ENCODE measurements around the gene KIF19. TPM values are rescaled to one million over a fixed set of nuclear protein-coding genes. Genes with fewer than 3 reads are reported as not detected.
A peak's percentile ranks its signal among the peaks of the same experiment; 100 is the strongest.

Gene KIF19
- total and polyA plus RNA-seq, 2 of the 8 experiments (the other 6 are each of a cell fraction or from before 2014, with no cell fraction given), result 0.52 to 0.77 TPM

GRCh38 chr17:74351552-74352210 is 25.7 kb downstream of the KIF19 start:
- H3K9ac ChIP-seq (replicated peaks in 1 of 4; ENCODE audit: extremely low read depth in 1 of 4, low read depth in 3 of 4, low read length in 3 of 4), result no peak overlapping the region; a peak in 1 of 7 replicates
- H3K27ac ChIP-seq (ENCODE audit: low read depth, low read length), result no peak overlapping the region
- DNase-seq (ENCODE audit: low read depth in 1 of 2, low spot score in 2 of 2) (no peak), FAIRE-seq (no peak)
- no peak overlapping the region for H2BK120ac ChIP-seq (replicated peaks; ENCODE audit: low read depth, low read length)
- 0 out of 8 replicates have a peak, but pooled peaks cover 0 to 2% (median 0%) of the 10 kb centered on the region in 4 experiments for H3K36me3 ChIP-seq (ENCODE audit: control insufficient read depth in 2 of 4, insufficient read depth in 4 of 4, low read length in 3 of 4)
- no peak overlapping the region for H2AK5ac ChIP-seq (ENCODE audit: low read depth, low read length)
- peak overlapping the region; percentile 79; the same call in 1 of the 2 replicates for H2AFZ ChIP-seq (ENCODE audit: low read length)
- no peaks in the 10 kb centered on the region for H3K9me3 ChIP-seq (ENCODE audit: insufficient read depth in 2 of 2, low read depth in 1 of 2, low read length in 1 of 2)
- no peak overlapping the region for H3K56ac ChIP-seq (replicated peaks; ENCODE audit: insufficient read length, low read depth, low read length)
- H3K4me1 ChIP-seq (replicated peaks in 1 of 4; ENCODE audit: control insufficient read depth in 3 of 4, insufficient read depth in 4 of 4, low read length in 3 of 4), result peaks cover 0 to 8% (median 6%) of the 10 kb centered on the region in 4 experiments; a peak in 5 of 7 replicates
- H3K4ac ChIP-seq (replicated peaks; ENCODE audit: insufficient read length, low read depth, low read length), result no peak overlapping the region
- no peak overlapping the region for H4K5ac ChIP-seq (ENCODE audit: insufficient read length, low read depth, low read length)
- peaks cover 2% of the 10 kb centered on the region; the same call in 1 of the 2 replicates for H3K23me2 ChIP-seq (ENCODE audit: low read depth, low read length)
- no peak overlapping the region for H2BK5ac ChIP-seq (ENCODE audit: low read depth, low read length)
- H2BK15ac ChIP-seq (ENCODE audit: low read length), result no peak overlapping the region
- POLR2A ChIA-PET (ENCODE audit: partially characterized antibody), result interaction anchor here (0.6 to 1.5 kb wide), 5 partner anchors 9 to 171 kb away, joined by 3 to 4 read pairs (median 3); no protein-coding TSS in a partner anchor
- H2BK12ac ChIP-seq (ENCODE audit: low read depth, low read length), result no peak overlapping the region; the same call in 1 of the 2 replicates
- WGBS, 2 experiments (ENCODE audit: extremely low coverage in 1 of 2, insufficient coverage in 1 of 2, insufficient read length in 1 of 2, insufficient replicate concordance in 2 of 2, low coverage in 1 of 2, low lambda C conversion rate in 2 of 2, missing lambda C conversion rate in 1 of 2), result 10% methylated on average over 53 of the region's 55 CpGs; no CpG with 5 or more reads in 1 of the 2 experiments
- peaks cover 16 to 49% (median 34%) of the 10 kb centered on the region in 4 experiments for H3K27me3 ChIP-seq (replicated peaks in 1 of 4; ENCODE audit: control insufficient read depth in 3 of 4, extremely low read depth in 1 of 4, insufficient read depth in 3 of 4, low read length in 3 of 4)
- H3K79me2 ChIP-seq (ENCODE audit: control insufficient read depth in 1 of 2, insufficient read depth in 2 of 2, low read length in 2 of 2), result no peaks in the 10 kb centered on the region
- H3K18ac ChIP-seq (ENCODE audit: extremely low read depth, low read length), result peak overlapping the region; percentile 83; the same call in 1 of the 2 replicates
- peak overlapping the region; percentile 3 to 46 (median 16); a peak in 3 of 8 replicates for H3K4me3 ChIP-seq (ENCODE audit: extremely low read depth in 1 of 4, insufficient read depth in 2 of 4, low read depth in 3 of 4, low read length in 4 of 4)
- H4K8ac ChIP-seq (ENCODE audit: extremely low read depth, insufficient read depth, low read length), result peak overlapping the region; percentile 87
- H3K14ac ChIP-seq (ENCODE audit: insufficient read length), result no peak overlapping the region
- CTCF ChIA-PET (ENCODE audit: partially characterized antibody), result interaction anchor here (0.6 to 11.2 kb wide), 28 partner anchors 8 to 248 kb away, joined by 3 to 114 read pairs (median 6); partner anchors contain the start of genes BTBD17 and GPR142
- peaks cover 0 to 3% of the 10 kb centered on the region in 2 experiments for H4K20me1 ChIP-seq (replicated peaks in 1 of 2; ENCODE audit: control insufficient read depth in 1 of 2, insufficient read depth in 2 of 2, low read length in 2 of 2)
- H3K23ac ChIP-seq (ENCODE audit: insufficient read length), result no peak overlapping the region
- H3K79me1 ChIP-seq (ENCODE audit: low read depth, low read length), result no peaks in the 10 kb centered on the region
- peak overlapping the region; percentile 81 for H4K91ac ChIP-seq (replicated peaks; ENCODE audit: insufficient read length, low read length)
- no peak overlapping the region for H2BK20ac ChIP-seq (ENCODE audit: low read length)
- H3K4me2 ChIP-seq (ENCODE audit: insufficient read depth in 1 of 2, low read depth in 2 of 2, low read length in 2 of 2), result peak overlapping the region; percentile 49 to 67; a peak in 3 of 4 replicates
- TF ChIP-seq E2F6 (IDR thresholded peaks at IDR 0.05) (peak; percentile 98), SIN3A (conservative IDR thresholded peaks at IDR 0.05 in 1 of 2, IDR thresholded peaks at IDR 0.05 in 1 of 2; ENCODE audit: low read depth in 1 of 2, low read length in 2 of 2) (no peak), EGR1 (IDR thresholded peaks at IDR 0.05; ENCODE audit: borderline replicate concordance, low read depth, low read length) (0 out of 2 replicates have a peak, but pooled peaks have one; percentile 7), RBBP5 (IDR thresholded peaks at IDR 0.05; ENCODE audit: borderline replicate concordance, low read depth, low read length) (peak; percentile 65; the same call in 1 of the 2 replicates), TBP (IDR thresholded peaks at IDR 0.05; ENCODE audit: low read depth, low read length) (no peak; the same call in 1 of the 2 replicates), SP4 (IDR thresholded peaks at IDR 0.05; ENCODE audit: low read length) (no peak), HDAC2 (IDR thresholded peaks at IDR 0.05; ENCODE audit: borderline replicate concordance in 1 of 2, low read depth in 2 of 2, low read length in 2 of 2) (0 out of 4 replicates have a peak, but pooled peaks of 1 of the 2 experiments have one; percentile 75), CHD1 (IDR thresholded peaks at IDR 0.05; ENCODE audit: low read depth, low read length) (no peak), GTF2F1 (IDR thresholded peaks at IDR 0.05; ENCODE audit: borderline replicate concordance, low read depth, low read length) (peak; percentile 36; the same call in 1 of the 2 replicates)

Measured in H1 (cell line).